Measurements from ENCODE around the gene PDZRN3. TPM values are rescaled to one million over a fixed set of nuclear protein-coding genes. Genes with fewer than 3 reads are reported as not detected.
A peak's percentile ranks its signal among the peaks of the same experiment; 100 is the strongest.

Gene PDZRN3
- total RNA-seq, 4 donors from 2014 or later: 87.3 to 268 (median 107) TPM

DNA sequence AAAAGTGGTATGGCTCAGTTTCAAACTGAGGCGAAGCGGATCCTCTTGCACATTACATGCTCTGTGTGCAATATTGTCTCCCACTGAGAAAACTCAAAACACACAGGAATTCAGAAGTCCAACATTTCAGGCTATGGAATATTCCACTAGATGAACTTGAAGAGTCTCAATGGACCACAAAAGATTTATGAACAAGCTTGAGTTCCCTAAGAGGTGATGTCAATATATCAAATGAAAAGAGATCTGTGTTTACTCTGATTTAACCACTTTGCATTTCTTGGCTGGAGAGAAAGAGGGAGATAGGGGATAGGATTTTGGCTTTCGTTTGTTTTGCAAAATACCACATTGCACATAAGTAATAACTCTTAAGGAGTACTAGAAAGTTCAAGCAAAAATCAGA is 20.3 kb downstream of the PDZRN3 start:
- no peak for TF ChIP-seq POLR2A (IDR thresholded peaks at IDR 0.05)
- TF ChIP-seq, protein P1, sequence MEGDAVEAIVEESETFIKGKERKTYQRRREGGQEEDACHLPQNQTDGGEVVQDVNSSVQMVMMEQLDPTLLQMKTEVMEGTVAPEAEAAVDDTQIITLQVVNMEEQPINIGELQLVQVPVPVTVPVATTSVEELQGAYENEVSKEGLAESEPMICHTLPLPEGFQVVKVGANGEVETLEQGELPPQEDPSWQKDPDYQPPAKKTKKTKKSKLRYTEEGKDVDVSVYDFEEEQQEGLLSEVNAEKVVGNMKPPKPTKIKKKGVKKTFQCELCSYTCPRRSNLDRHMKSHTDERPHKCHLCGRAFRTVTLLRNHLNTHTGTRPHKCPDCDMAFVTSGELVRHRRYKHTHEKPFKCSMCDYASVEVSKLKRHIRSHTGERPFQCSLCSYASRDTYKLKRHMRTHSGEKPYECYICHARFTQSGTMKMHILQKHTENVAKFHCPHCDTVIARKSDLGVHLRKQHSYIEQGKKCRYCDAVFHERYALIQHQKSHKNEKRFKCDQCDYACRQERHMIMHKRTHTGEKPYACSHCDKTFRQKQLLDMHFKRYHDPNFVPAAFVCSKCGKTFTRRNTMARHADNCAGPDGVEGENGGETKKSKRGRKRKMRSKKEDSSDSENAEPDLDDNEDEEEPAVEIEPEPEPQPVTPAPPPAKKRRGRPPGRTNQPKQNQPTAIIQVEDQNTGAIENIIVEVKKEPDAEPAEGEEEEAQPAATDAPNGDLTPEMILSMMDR (IDR thresholded peaks at IDR 0.05): no peak
- H3K27ac ChIP-seq: peak overlapping the region; percentile 56 to 72

DNA sequence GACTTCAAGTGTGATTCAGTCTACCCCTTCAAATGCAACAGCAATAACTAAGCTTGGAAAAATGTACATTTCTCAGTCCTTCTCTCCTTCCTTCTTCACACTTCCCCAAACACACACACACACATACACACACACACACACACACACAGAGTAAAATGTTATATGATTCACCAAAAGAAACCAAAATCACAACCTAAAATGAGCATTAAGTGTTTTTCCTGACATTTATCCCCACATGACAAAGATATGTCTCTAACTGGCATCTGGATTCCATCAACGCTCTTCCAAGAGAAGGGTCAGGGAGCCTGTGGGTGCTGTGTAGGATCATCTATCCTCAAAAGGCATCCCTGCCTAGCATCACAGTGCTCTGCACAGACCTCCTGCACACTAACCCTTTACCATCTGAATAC is 21.0 kb downstream of the PDZRN3 start:
- peak in 1 of 2 donors; percentile 55 for DNase-seq
- intact Hi-C loops (cut with DNase I; ENCODE audit: low total_unique reads): loop anchor here (10.0 kb wide), 1 partner anchor 79 kb away; no protein-coding TSS in a partner anchor
- Histone ChIP-seq H3K4me1 (peaks cover 16 to 49% of the 10 kb centered on the region in 2 donors), H3K36me3 (no peaks in the 10 kb centered on the region), H3K9me3 (no peaks in the 10 kb centered on the region), H3K27ac (peak overlapping the region; percentile 56 to 72), H3K4me3 (no peak overlapping the region), H3K27me3 (no peaks in the 10 kb centered on the region)
- TF ChIP-seq POLR2A (IDR thresholded peaks at IDR 0.05): no peak
- TF ChIP-seq, protein P1 (IDR thresholded peaks at IDR 0.05): no peak

More for the DNA sequence above, 20.3 kb downstream of the PDZRN3 start:
- intact Hi-C loops (cut with DNase I; ENCODE audit: low total_unique reads): loop anchor here (10.0 kb wide), 1 partner anchor 80 kb away; no protein-coding TSS in a partner anchor
- Histone ChIP-seq H3K9me3 (no peaks in the 10 kb centered on the region), H3K27me3 (no peaks in the 10 kb centered on the region), H3K4me3 (no peak overlapping the region), H3K4me1 (peaks cover 16 to 52% of the 10 kb centered on the region in 2 donors), H3K36me3 (no peaks in the 10 kb centered on the region)
- no peak for DNase-seq

DNA sequence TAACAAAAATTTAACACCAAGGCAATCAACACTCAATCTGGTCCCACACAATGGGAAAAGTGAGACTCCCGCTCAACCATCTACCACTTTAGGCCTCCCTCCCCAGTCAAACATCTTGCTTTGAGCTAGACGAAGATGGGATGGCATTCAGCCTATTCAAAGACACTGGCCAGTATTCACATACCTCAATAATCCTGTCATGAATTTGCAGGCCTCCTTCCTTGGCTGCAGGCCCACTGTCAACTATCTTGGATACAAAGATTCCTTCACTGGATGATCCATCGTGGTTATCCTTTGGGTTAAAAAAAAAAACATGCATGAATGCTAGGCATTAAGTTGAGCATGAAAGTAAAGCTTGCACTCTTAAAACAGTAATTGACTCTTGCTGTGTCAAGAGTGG is 22.6 kb downstream of the PDZRN3 start:
- Histone ChIP-seq H3K4me3 (no peak overlapping the region), H3K9me3 (no peaks in the 10 kb centered on the region), H3K27ac (peak overlapping the region; percentile 56 to 72), H3K36me3 (no peaks in the 10 kb centered on the region), H3K27me3 (no peaks in the 10 kb centered on the region), H3K4me1 (peaks cover 16 to 44% of the 10 kb centered on the region in 2 donors)
- no peak for DNase-seq
- intact Hi-C loops (cut with DNase I; ENCODE audit: low total_unique reads): loop anchor here (10.0 kb wide), 1 partner anchor 77 kb away; no protein-coding TSS in a partner anchor
- TF ChIP-seq, protein P1 (IDR thresholded peaks at IDR 0.05): no peak
- TF ChIP-seq POLR2A (IDR thresholded peaks at IDR 0.05): no peak

DNA sequence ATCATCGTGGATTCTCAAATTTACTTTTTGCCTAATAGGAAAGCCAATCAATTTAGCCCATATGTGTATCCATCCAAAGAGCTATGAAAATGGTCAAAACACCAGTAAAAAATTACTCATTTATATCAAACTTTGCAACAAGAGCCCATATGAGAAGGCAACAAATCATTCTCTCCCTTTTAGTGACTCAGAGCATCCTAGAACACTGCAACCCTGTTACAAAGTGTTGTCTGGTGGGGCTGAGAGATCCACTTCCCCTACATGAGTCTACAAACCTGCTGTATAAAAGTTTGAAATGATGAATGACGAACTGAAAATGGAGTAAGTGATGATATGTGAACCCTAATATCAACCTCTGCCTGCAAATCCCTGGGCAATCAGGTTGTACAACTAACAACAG is 23.3 kb downstream of the PDZRN3 start:
- H3K27ac ChIP-seq: peak overlapping the region; percentile 56 to 72
- peaks cover 16 to 37% of the 10 kb centered on the region in 2 donors for H3K4me1 ChIP-seq
- H3K27me3 ChIP-seq: no peaks in the 10 kb centered on the region
- no peaks in the 10 kb centered on the region for H3K9me3 ChIP-seq
- intact Hi-C loops (cut with DNase I; ENCODE audit: low total_unique reads): loop anchor here (10.0 kb wide), 1 partner anchor 77 kb away; no protein-coding TSS in a partner anchor
- no peak for TF ChIP-seq POLR2A (IDR thresholded peaks at IDR 0.05)
- TF ChIP-seq, protein P1 (IDR thresholded peaks at IDR 0.05): no peak
- DNase-seq: no peak
- H3K36me3 ChIP-seq: no peaks in the 10 kb centered on the region
- no peak overlapping the region for H3K4me3 ChIP-seq

DNA sequence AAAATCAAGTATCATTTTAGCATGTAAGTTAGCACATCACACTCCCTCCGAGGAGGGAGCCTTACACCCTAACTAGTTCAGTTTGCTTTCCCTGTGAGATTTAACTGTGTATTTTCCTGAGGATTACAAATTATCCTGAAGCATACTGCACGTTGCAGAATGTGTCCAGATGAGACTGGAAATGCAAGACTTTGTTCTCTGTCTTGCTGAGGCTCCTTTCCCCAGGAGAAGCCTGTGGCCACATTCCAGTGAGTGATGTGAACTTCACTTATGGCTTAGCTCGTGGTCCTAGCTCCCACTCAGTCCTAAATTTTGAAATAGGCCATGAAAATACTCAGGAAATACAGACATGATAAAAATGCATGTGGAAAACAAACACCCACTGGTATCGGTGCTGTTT is 23.7 kb downstream of the PDZRN3 start:
- Histone ChIP-seq H3K36me3 (no peaks in the 10 kb centered on the region), H3K27ac (peak overlapping the region; percentile 56 to 72), H3K4me1 (peaks cover 16 to 32% of the 10 kb centered on the region in 2 donors), H3K27me3 (no peaks in the 10 kb centered on the region), H3K9me3 (no peaks in the 10 kb centered on the region), H3K4me3 (no peak overlapping the region)
- intact Hi-C loops (cut with DNase I; ENCODE audit: low total_unique reads): loop anchor here (10.0 kb wide), 1 partner anchor 76 kb away; no protein-coding TSS in a partner anchor
- DNase-seq: no peak
- TF ChIP-seq POLR2A (IDR thresholded peaks at IDR 0.05): no peak
- TF ChIP-seq, protein P1 (IDR thresholded peaks at IDR 0.05): no peak
